ENCODE measurements around the gene PPIP5K2. TPM values are rescaled to one million over a fixed set of nuclear protein-coding genes. Genes with fewer than 3 reads are reported as not detected.
A peak's percentile ranks its signal among the peaks of the same experiment; 100 is the strongest.
"Not testable (repeated sequence)": the region's sequence is repeated elsewhere in the genome, so short reads cannot be mapped to it uniquely, and the experiment has no call there.

The PPIP5K2 gene
- total RNA-seq = 49.4 TPM
- long read RNA-seq, partial matches to known transcripts = 1 of 6 reads
- long read RNA-seq, other reads (novel, unspliced or antisense) = 5 of 6 reads

GRCh38 chr5:103119765-103120606 lies at the start of gene PPIP5K2, which contains the start of gene GIN1:
Gene PPIP5K2, plus strand, starts transcription at chr5:103120301. Its CDS starts 9,289 bp downstream, at chr5:103129590.
Gene GIN1, minus strand, starts transcription at chr5:103120138. Its CDS starts 11,431 bp downstream, at chr5:103108707.
- intact Hi-C loops (cut with DNase I) = loop anchor here (10.0 kb wide), 1 partner anchor 365 kb away; the partner anchor contains the start of gene PAM
- DNase-seq (ENCODE audit: missing footprints) (peak; percentile 97), ATAC-seq (peak; percentile 99)

GRCh38 chr5:103073500-103073899 lies 46.6 kb upstream of the PPIP5K2 start:
- DNase-seq (ENCODE audit: missing footprints); ATAC-seq; intact Hi-C loops (cut with DNase I): not testable (repeated sequence)

GRCh38 chr5:103075442-103075841 lies 44.7 kb upstream of the PPIP5K2 start:
- ATAC-seq (no peak), DNase-seq (ENCODE audit: missing footprints) (no peak)
- intact Hi-C loops (cut with DNase I) = no loop called here

GRCh38 chr5:103079796-103080195 lies 40.3 kb upstream of the PPIP5K2 start:
- intact Hi-C loops (cut with DNase I) = no loop called here
- no peak for ATAC-seq
- no peak for DNase-seq (ENCODE audit: missing footprints)

- DNase-seq (ENCODE audit: missing footprints) (no peak), ATAC-seq (no peak)
- intact Hi-C loops (cut with DNase I) = no loop called here
These were observed 33.6 kb upstream of the PPIP5K2 start for GRCh38 chr5:103086547-103086946.

GRCh38 chr5:103089272-103089671 lies 30.8 kb upstream of the PPIP5K2 start:
- no peak for DNase-seq (ENCODE audit: missing footprints)
- ATAC-seq = no peak

GRCh38 chr5:103090791-103091190 lies 29.3 kb upstream of the PPIP5K2 start:
- DNase-seq (ENCODE audit: missing footprints) (no peak), ATAC-seq (no peak)
- intact Hi-C loops (cut with DNase I) = no loop called here

More at GRCh38 chr5:103089272-103089671, 30.8 kb upstream of the PPIP5K2 start:
- intact Hi-C loops (cut with DNase I) = no loop called here

- no peak for DNase-seq (ENCODE audit: missing footprints)
- intact Hi-C loops (cut with DNase I) = no loop called here
- no peak for ATAC-seq
These were observed 27.4 kb upstream of the PPIP5K2 start for GRCh38 chr5:103092676-103093075.

GRCh38 chr5:103093727-103094126 lies 26.4 kb upstream of the PPIP5K2 start:
- intact Hi-C loops (cut with DNase I) = no loop called here
- peak; percentile 62 for ATAC-seq
- DNase-seq (ENCODE audit: missing footprints) = no peak

GRCh38 chr5:103094737-103095136 lies 25.4 kb upstream of the PPIP5K2 start:
- ATAC-seq (peak; percentile 49), DNase-seq (ENCODE audit: missing footprints) (no peak)
- intact Hi-C loops (cut with DNase I) = no loop called here

- no peak for ATAC-seq
- no peak for DNase-seq (ENCODE audit: missing footprints)
- intact Hi-C loops (cut with DNase I) = no loop called here
These were observed 21.1 kb upstream of the PPIP5K2 start for GRCh38 chr5:103098993-103099392.

- DNase-seq (ENCODE audit: missing footprints) (peak; percentile 30), ATAC-seq (no peak)
- intact Hi-C loops (cut with DNase I) = no loop called here
These were observed 18.9 kb upstream of the PPIP5K2 start for GRCh38 chr5:103101079-103101750.

- intact Hi-C loops (cut with DNase I) = no loop called here
- ATAC-seq (no peak), DNase-seq (ENCODE audit: missing footprints) (no peak)
These were observed 17.9 kb upstream of the PPIP5K2 start for GRCh38 chr5:103102234-103102633.

- ATAC-seq (no peak), DNase-seq (ENCODE audit: missing footprints) (no peak)
- intact Hi-C loops (cut with DNase I) = no loop called here
These were observed 12.0 kb upstream of the PPIP5K2 start for GRCh38 chr5:103108086-103108485.

- DNase-seq (ENCODE audit: missing footprints) (no peak), ATAC-seq (no peak)
- intact Hi-C loops (cut with DNase I) = no loop called here
These were observed 10.8 kb upstream of the PPIP5K2 start for GRCh38 chr5:103109277-103109676.

GRCh38 chr5:103110403-103110802 lies 9.7 kb upstream of the PPIP5K2 start:
- DNase-seq (ENCODE audit: missing footprints) (no peak), ATAC-seq (no peak)
- intact Hi-C loops (cut with DNase I) = no loop called here

- no peak for ATAC-seq
- DNase-seq (ENCODE audit: missing footprints) = no peak
- intact Hi-C loops (cut with DNase I) = no loop called here
These were observed 8.6 kb upstream of the PPIP5K2 start for GRCh38 chr5:103111468-103111867.

GRCh38 chr5:103112910-103113309 lies 7.2 kb upstream of the PPIP5K2 start:
- ATAC-seq (peak; percentile 50), DNase-seq (ENCODE audit: missing footprints) (no peak)
- intact Hi-C loops (cut with DNase I) = no loop called here

- intact Hi-C loops (cut with DNase I) = no loop called here
- ATAC-seq (no peak), DNase-seq (ENCODE audit: missing footprints) (no peak)
These were observed 5.7 kb upstream of the PPIP5K2 start for GRCh38 chr5:103114440-103114839.

Data from Right ventricle myocardium inferior (tissue), 1 donor.